T-helper 1 cell treated with Interleukin-12 subunit alpha and Interleukin-12 subunit beta and Interleukin-4 antibody, amounts not matched to agents 30 ng/mL and 1 ng/mL, for 36 hours (primary cell): ENCODE data around the gene SOHLH2. TPM values are rescaled to one million over a fixed set of nuclear protein-coding genes. Genes with fewer than 3 reads are reported as not detected.

Source experiments
- intact Hi-C: fragments of 100-400 bp; cut with micrococcal nuclease; formaldehyde crosslinking; loops from one replicate; pipeline ENCODE4 v1.15.1; 2024
- total RNA-seq: library from RNA; stranded (reverse); gene quantifications from 2 replicates; pipeline ENCODE4 v1.2.3, GENCODE V29; 2022

SOHLH2 gene
- total RNA-seq, 1 donor from 2014 or later = not detected

DNA sequence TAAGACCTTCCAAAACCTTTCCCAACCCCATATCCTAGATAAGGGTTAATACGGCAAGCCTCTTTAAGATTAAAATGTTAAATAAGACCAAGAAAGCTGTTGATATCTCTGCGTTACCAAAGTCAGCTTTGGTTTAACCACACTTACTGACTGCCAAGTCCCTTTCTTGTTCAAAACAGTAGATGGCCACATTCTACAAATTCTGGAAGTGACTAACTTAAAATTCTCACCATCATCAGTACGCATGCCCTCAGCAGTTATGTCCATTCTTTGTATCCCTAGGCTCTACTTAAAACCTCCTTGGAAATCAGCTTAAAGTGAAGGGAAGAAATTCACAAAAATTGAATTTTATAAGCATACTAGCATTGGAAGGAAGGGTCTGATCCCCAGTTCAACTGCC is 23.6 kb downstream of the SOHLH2 start:
- intact Hi-C loops = no loop called here

DNA sequence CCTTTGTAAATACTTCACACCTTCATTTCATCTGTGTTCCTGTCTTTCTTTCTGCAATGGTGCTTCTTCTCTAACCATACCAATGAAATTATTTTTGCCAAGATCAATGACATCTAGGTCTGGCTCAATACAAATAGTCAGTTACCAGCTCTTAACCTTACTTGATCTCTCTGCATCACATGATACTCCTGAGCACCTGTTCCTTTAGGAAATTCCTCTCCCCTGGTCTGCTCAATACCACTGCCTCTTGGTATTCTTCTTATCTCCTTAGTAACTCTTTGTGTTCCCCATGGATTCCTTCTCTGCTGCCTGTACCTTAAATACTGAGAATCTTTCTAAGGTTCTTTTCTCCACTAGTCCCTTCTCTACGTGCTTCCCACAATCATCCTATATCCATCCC is 25.9 kb downstream of the SOHLH2 start:
- intact Hi-C loops = no loop called here

DNA sequence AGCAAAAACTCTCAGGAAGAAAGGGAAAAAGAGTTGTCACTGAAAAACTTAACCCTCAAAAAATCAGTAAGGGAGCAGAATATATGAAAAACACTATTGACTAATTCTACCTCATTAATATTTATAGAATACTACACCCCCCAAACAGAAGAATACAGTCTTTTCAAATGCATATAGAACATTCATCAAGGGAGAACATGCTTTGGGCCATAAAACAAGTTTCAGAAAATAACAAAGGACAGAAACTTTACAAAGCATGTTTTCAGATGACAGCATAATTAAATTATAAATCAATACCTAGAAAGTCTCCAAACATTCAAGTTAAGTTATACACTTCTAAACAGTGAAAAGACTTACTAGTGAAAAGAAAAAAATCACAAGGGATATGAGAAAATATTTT is 30.5 kb downstream of the SOHLH2 start:
- intact Hi-C loops = no loop called here

DNA sequence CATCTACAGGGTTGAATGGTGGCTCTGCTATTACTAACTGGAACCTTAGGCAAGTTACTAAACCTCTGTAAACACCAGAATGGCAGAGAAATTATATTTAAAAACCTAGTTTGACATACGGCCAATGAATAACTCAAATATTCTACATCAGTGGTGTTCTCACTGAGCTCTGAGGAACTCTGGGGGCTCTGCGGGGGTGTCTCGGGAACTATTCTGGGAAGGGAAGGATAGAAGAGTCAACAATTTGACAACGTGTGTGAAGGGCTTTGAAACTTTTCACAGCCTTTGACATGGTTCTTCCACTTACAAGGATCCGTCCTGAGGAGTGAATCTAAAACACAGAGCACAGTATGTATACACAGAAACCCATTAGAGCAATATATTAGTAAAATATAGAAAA is 38.7 kb downstream of the SOHLH2 start:
- intact Hi-C loops = no loop called here

DNA sequence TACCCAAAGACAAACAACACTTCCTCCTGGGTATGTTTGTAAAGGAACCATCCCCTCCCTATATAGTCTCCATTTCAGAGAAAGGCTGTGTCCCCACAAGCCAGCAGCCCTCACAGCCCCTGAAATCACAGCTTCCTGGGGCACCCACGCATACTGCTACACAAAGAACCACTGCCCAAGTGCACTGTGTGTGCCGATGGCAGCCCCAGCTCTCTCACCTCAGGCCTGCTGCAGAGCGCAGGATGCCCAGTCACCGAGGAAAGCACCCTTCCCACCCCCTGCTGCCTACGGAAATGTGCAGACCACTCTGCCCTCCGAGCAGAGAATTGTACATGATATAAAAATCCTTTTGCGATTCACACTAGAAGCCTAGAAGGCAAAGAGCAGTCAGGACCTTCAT is 39.4 kb downstream of the SOHLH2 start:
- intact Hi-C loops = no loop called here

DNA sequence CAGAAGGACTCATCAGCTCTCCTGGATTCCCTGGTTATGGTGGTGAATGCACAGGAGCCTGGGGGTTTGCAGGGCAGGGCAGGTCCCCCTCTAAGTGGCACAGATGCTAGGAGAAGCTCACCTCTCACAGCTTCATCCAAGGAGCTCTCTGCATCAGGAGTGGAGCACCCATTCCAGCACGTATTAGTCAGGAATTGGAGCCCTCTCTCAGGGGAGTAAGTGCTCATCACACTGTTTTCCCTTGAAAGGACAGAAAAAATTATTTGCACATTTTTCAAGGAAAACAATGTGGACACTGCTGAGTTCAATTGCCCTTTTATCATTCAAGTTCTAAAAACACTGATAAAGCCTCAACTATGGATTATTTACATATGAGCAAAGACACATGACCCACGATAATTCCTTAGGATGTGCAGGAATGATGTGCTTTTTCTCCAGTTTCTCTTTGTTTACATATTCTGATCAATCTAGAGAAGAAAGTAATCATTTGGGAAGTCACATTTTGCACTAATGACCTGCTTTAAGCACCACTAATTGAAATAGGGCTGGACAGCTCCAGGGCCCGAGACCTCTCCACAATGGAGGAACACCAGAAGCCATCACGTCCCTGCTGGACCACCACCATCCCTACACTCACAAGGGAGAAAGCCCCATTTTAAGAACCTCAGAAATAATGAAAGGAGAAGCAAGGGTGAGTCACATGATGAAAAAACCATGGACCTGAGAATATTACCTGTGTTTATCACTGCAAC is 40.6 kb downstream of the SOHLH2 start:
- intact Hi-C loops = no loop called here

DNA sequence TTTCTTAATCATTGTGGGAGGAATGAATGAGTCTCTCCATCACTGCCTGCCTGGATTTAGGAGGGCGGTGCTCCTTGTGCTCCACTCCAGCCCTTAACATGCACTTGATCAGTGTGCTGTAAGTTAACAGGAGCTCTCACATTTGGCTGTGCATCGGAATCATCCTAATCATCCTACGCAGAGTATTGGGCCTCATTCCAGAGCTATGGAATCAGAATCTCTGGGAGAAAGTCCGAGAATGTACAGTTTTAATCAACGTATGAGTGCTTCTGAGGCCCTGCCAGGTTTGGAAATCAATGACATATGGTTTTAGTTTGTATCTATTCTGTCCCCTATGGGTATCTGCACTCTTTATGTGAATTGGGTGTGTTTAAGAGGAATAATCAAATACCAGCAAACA is 48.3 kb downstream of the SOHLH2 start:
- intact Hi-C loops = no loop called here

DNA sequence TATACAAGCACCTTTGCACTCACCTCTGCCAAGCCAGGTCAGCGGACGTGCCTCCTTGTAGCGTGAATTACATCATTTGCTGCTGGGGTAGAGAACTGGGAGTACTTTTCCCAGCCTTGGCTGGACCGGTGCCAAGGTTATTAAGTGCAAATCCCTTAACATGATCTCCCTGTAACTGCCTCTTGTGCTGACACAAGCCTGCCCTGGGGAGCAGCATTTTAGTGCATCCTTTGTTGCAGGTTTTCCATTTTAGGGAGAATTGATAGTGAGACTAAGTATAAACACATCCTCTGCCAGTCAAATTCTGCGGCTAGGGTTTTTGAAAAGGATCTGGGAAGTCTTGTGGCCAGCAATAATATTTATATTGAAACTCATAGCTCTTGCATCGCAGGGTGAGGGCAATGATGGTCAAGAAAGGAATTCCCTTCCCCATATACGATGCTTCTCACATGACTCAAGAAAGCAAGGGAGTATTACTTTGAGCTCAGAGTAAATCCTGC is 50.5 kb downstream of the SOHLH2 start:
- intact Hi-C loops = no loop called here

DNA sequence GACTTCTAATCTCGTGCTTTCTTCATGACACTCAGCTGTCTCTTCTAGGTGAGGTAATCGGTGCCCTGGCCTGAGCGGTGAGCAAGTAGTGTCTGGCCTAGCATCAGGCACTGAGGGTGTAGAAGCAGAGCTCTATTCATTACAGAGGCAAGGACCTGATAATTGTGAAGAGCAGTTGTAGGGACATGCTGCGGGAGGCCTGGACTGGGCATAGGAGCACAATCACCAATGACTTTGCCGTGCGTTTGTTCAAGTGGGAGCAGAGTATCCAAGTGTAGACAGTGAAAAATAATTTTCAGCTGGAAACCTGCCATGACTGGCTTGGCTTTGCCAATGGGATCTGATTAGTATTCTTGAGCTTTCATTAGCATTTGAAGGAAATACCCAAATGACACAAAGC is 51.1 kb downstream of the SOHLH2 start:
- intact Hi-C loops = no loop called here

DNA sequence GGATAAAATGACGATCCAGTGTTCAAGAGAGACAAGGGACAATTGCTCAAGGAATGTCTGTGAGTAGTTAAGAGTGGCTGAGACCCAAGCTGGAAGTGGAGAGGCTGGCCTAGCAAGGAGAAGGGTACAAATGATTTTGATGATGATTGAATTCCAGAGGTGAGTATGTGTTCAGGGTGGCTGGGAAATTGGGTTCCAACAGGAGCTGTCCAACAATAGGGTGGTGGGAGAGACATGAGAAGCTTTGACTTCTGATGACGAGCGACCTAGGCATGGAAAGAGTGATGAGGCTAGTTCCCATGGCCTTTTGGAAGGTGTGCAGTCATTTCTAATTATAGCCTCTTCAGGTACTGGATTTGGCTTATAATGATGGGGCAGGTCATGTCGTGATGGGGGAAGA is 54.1 kb downstream of the SOHLH2 start:
- intact Hi-C loops = no loop called here

DNA sequence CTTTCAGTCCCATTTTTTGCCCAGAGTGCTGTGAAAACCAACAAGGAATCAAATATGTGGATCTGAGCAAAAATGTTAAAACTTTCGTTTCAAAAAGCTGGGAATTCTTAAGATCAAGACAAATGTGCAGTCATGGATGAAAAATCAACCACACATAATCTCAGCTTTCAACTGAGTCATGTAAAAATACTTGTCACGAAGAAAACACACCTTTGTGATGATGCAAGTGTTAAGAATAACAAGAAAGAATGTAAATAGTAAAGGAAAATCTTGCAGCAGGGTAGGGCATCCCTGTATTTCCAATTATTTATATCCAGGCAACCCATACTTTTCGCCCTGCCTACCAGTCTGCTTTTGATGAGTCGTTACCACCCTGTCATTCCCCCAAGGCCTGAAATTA is 55.7 kb downstream of the SOHLH2 start:
- intact Hi-C loops = no loop called here

DNA sequence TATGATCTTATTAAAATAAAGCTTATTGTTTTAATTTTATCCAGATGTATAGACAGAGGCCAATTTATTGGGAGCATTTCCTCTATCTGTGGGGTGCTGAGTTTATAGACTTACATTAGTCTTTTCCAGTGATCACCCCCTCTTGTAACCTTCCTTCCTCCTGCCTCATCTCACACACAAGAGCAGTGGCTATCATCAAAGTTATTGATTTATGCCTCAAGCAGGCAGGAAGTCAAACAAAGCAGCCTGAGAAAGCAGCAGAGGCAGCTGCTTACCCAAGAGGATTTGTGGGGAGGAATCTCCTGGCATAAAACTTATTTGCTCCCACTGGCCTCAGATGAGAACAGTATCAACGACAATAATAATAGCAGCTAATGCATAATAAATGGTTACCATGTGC is 56.9 kb downstream of the SOHLH2 start:
- intact Hi-C loops = no loop called here

DNA sequence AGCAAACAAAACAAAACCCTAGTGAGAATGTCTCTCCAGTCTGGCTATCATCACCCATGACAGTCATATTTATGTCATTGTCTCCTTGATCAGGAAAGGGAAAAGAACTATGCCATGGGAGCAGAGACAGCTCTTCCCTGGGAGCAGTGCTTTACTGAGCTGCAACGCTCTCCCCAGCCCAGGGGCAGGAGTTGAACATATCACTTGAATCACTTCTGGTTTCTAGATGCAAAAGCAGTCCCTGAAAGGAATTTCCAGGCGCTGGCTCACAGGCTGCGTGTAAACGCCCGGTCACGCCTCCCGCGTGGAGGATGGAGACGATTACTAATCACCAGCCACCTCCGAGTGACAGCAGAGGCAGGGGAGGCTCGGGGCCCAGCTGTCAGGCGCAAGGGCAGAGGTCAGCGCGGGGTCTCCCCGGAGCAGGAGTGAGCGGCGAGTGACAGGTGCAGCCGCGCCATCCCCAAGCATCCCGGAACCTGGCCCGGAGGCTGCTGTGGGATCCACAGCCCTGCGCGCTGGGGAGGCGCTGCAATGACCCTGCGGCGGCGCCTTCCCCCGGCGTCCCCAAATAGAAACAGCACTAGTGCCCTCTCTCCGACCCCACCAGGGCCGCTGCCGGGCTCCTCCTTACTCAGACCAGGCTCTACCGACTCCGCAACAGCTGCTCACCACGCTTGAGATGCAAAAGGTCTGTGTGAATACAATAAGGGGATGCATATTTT is 59.6 kb downstream of the SOHLH2 start:
- intact Hi-C loops = no loop called here

DNA sequence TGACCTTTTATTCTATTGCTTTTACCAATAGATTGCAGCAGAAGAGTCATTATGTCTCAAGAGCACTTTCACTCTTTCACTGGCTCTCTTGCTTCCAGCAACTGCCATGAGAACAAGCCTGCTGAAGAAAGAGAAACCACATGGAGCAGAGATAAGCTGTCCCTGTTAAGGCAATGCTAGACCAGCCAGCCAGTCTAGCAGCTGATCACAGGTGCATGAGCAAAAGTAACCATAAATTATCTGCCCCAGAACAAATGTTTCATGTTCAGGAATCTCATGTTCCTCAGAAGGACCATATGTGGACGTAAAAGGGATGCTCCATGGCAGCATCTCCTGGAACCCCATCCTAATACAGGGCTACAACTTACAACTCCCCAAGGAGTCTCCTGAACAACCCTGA is 62.8 kb downstream of the SOHLH2 start:
- intact Hi-C loops = no loop called here

DNA sequence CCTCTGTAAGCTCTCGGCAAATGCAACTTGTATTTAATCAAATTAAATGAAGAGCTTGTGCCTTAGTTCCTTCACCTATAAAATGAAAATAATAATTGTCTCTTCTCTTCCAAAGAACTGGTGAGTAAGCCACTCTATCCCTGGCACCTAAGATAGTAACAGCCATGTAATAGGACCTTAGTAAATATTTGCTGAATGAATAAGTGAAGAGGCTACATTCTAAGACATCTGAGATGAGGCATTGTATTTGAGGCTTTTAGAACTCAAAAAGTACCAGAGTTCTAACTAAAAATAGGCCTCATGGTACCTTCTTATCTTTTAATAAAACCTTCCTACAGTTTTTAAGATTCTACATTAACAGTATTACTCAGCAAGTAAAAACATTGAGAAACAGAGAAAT is 65.9 kb downstream of the SOHLH2 start:
- intact Hi-C loops = no loop called here

DNA sequence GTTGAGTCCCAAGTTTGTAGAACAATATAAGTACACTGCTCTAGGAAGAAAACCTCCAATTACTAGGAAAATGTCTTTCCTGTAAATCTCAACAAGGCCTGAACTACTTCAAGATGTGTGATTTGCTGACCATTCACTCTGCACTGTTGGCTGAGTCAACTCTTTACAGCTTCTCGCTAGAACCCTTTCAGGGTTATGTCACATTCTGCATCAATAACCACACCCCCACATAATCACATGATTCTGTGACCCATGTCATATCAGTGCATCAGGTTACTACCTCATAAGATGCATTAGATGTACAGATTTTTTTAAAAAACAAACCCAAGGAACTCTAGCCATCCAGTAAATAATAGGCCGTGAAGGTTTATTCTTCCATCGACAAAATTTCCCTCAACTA is 67.0 kb downstream of the SOHLH2 start:
- intact Hi-C loops = no loop called here

DNA sequence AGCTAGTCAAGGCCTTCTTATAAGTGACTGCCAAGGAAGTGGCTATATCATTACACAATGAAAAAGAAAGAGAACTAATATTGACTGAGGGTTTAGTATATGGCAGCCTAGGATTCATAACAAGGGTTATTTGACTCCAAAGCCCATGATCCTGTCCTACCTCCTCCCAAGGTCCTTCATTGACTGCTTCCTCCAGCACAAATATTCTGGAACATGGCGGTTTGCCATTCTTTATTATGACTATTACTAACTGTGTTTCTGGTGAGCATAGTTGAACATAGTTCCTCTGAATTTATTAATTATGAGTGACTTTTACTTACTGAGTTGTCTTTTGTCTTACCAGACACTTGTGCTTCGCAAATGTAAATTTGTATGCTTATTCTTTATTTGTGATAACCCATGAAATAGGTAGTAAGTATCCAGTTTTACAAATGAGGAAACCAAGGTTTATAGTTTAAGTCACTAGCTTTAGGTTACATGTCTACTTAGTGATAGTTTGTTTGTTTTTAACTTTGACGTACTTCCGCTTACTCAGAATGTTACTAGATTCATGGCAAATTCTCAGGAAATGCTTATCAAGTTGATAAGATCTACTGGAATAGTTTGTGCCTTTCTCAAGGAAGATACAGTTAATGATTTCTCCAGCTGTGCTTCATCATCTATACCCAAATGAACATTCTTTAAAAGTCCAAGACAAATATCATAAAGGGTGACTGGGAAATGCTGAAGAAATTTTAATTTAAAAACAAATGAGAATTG is 67.7 kb downstream of the SOHLH2 start:
- intact Hi-C loops = no loop called here

DNA sequence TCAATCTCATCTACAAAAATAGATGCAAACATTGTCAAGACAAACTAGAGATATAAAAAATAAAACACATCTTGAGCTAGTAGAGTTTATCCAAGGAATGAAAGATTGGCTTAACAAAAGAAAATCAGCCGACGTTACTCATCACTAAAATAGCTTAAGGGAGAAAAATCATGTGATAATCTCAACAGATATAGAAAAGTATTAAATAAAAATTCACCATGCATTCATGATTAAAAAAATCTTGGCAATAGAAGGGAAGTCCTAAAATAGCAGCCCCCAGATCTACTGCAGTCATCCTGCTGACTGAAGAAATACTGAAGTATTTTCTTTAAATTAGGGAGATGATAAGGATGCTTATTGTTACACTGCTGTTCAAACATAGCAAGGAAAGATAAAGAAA is 70.6 kb downstream of the SOHLH2 start:
- intact Hi-C loops = no loop called here

DNA sequence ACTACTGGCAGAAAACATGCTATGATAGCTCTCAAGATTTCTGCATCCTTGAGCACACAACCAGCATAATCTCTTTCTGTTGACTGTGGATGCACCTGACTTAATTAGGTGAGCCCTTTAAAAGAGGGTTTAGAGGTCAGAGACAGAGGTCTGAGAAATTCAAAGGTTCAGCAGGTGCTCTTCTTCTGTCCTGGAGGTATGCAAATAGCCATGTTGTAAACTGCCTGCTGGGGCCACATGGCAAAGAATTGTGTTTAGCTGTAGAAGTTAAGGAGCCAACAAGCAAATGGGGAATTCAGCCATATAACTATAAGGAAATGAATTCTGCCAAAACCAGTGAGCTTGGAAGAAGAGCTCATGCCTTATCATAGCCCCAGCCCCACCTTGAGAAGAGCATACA is 71.6 kb downstream of the SOHLH2 start:
- intact Hi-C loops = no loop called here

DNA sequence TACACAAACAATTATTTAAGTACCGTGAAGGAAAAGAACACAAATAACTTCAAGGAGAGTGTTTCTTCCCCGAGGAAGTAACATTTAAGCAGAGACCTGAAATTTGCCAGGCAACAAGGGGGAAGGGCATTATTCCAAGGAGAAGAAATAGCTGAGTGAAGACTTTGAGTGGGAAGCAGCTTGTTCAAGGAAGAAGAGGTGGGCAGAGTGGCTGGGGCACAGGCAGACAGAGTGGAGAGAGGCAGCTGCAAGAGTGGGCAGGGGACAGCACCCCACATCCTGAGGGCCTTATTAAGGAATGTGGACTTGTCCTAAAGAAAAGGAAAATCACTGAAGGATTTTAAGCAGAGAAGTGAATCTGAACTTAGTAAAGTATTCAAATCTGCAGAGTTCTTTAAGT is 78.5 kb downstream of the SOHLH2 start:
- intact Hi-C loops = no loop called here

DNA sequence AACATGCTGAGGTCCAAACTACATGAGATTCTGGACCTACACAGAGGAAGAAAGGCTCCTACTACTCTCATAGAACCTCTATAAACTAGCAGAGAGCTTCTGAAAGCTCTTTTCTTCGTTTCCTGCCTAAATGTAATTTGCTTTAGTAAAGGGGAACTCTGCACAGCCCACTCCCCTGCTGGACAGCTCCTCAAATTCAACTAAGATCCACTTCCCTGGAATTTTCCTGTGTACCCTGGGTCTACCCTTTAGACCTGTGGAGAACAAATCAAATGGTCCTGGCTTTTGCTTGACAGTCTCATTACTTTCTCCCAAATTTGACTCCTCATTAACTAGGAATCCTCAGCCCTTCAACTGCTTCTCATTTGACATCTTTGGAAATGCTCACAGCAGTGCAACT is 79.7 kb downstream of the SOHLH2 start:
- intact Hi-C loops = no loop called here

DNA sequence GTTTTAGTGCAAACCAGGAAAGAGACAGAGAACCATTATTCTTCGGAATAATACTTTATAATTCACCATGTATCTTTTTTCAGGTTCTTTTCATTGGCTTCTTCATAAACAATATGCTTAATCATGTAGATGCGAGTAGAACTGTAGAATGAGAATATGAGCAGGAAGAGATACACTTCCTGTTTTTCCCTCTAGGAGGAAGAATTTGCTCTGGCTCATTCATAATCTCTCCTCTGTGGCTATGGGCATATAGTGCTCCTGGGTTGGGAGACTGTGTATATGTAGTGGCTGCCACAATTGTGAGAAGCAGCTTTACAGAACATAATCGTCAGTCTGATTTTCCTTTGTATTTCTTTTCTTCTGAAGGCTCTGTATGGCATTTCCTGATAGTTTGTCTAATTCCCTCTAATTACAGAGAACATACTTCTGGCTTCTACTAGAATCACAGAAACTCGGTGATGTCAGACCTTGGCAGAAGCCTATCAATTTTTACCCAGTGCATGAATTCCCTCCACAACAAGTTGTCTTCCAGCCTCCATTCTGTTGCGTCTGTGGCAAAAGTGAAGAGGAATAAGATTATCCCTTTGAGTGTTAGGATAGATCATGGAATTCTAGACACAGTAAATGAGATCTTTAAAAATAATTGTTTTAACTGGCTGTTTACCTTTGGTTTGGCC is 80.3 kb downstream of the SOHLH2 start:
- intact Hi-C loops = no loop called here
